SK-N-MC (cell line): ENCODE data around the gene CLN3.

Source experiments
- EZH2 ChIP-seq: fragments of 200-600 bp; sonication (generic); IDR thresholded peaks from one replicate; pipeline ENCODE4 v1.6.1; 2017; ENCODE audit warnings: antibody characterized with exemption
- POLR2AphosphoS5 ChIP-seq: IDR thresholded peaks from 2 replicates; pipeline ENCODE4 v1.6.1; 2012; ENCODE audit warnings: mild to moderate bottlenecking, low read depth, low read length, borderline replicate concordance

DNA sequence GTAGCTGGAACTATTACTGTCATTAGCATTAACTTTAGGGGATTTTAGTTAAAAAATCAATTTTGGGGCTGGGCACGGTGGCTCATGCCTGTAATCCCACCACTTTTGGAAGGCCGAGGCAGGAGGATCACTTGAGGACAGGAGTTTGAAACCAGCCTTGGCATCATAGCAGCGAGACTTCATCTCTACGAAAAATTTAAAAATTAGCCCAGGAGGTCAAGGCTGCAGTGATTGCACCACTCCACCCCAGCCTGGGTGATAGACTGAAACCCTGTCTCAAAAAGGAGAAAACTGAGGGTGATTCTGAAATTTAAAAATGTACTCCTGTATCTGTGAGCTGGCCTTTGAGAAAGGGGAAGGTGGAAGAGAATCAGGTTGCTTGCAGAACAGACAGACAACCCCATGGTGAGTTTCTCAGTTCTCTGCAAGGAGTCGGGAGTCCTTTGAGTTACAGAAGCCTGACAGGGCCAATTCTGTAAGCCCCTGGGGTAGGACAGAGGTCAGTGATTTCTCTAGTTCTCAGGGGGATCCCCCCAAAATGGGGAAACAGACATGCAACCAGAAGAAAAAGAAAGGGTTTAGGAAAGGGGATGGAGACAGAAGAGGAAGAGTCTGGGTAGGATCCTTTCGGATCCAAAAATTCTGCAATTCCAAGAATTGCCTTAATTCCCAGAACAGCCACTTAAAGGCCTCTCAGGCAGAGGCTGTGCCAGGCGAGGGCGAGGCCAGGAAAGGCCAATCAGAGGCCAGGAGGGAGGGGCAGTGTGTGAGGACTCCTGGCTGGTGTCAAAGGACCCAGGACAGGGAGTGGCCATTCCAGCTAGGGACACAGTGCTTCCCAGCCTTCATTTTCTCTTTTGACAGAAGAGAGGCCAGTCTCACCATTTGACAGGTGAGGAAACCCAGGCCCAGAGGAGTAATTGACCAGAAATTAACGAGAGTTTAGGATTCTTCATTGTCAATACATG, 40.2 kb upstream of the CLN3 start:
- TF ChIP-seq POLR2AphosphoS5 (no peak), EZH2 (no peak)
